Right renal pelvis (tissue), 4 donors: ENCODE data around the gene STIL. TPM values are rescaled to one million over a fixed set of nuclear protein-coding genes. Genes with fewer than 3 reads are reported as not detected.
"Not testable (repeated sequence)": the region's sequence is repeated elsewhere in the genome, so short reads cannot be mapped to it uniquely, and the experiment has no call there.

Experiments used
- DNase-seq, 4 donors: peaks; one replicate each; pipeline ENCODE4 v3.0.0-alpha.2; 2013; ENCODE audit warnings: low read depth in 4 of 4, low spot score in 3 of 4, missing footprints in 1 of 4
- polyA plus RNA-seq, 4 donors: library from polyadenylated mRNA; unstranded; fragments of 120-200 nt; gene quantifications; one replicate each; pipeline ENCODE4 v1.2.1, GENCODE V29; 2013; ENCODE audit not compliant: insufficient read length in 4 of 4

Gene STIL
- polyA plus RNA-seq, 4 donors, result 7.9 to 9.2 (median 8.9) TPM

- not testable (repeated sequence) for DNase-seq
Measured at GRCh38 chr1:47203504-47203903, 110.4 kb downstream of the STIL start.

GRCh38 chr1:47201179-47201578 is 112.8 kb downstream of the STIL start:
- DNase-seq, result no peak

Other genes starting within 250 kb of the STIL start
- under 1 TPM; 0.19 to 0.77 (median 0.27) TPM for gene CYP4Z1, start 246.9 kb downstream of the STIL start, polyA plus RNA-seq
- 1 to 10 TPM; 5.1 to 7.8 (median 7.5) TPM for gene CYP4A22, start 176.7 kb downstream of the STIL start, polyA plus RNA-seq
- 10 to 100 TPM; 39.5 to 60.3 (median 49.0) TPM for gene PDZK1IP1, start 124.1 kb downstream of the STIL start, polyA plus RNA-seq
- 1 to 10 TPM; 4.2 to 6.3 (median 4.7) TPM for gene TAL1, start 81.9 kb downstream of the STIL start, polyA plus RNA-seq
- gene CMPK1, start 19.6 kb upstream of the STIL start, polyA plus RNA-seq, result 10 to 100 TPM; 66.3 to 83.9 (median 81.9) TPM
- under 1 TPM in 3 of 4 donors, not detected in 1; 0.11 to 0.27 (median 0.26) TPM for gene FOXE3, start 102.1 kb upstream of the STIL start, polyA plus RNA-seq
- gene FOXD2, start 123.9 kb upstream of the STIL start, polyA plus RNA-seq, result 1 to 10 TPM; 5.6 to 9.6 (median 6.2) TPM